ENCODE measurements around the gene GDPGP1.

Gene GDPGP1

DNA sequence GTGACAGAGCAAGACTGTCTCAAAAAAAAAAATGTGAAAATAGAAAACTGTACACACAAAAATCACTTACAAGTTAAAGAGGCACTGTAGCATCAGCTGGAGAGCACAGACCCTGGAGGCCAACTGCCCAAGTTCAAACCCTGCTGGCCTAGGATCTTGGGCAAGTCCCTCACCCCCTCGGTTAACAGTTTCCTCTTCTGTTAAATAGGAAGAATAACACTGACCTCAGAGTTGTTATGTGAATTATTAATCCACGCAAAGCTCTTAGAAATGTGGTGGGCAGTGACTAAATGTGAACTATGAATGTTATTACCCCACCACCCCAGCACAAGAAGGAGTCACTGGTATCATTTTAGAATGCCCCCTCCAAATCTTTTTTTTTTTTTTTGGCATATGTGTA lies 11.5 kb upstream of the GDPGP1 start:
- DNase-seq (ENCODE audit: low read depth in 1 of 2, low spot score in 1 of 2): no peak
- TF ChIP-seq JUND (IDR thresholded peaks at IDR 0.05; ENCODE audit: low read depth): no peak
- in situ Hi-C loops (cut with HindIII; ENCODE audit: low pct_unique_long_range_greater_than_20kb, low sequenced_read_pairs): no loop called here

GRCh38 chr15:90223441-90224165 lies 10.4 kb upstream of the GDPGP1 start:
- no peak for TF ChIP-seq JUND (IDR thresholded peaks at IDR 0.05; ENCODE audit: low read depth)
- peak in 1 of 2 experiments; percentile 0 for DNase-seq (ENCODE audit: low read depth in 1 of 2, low spot score in 1 of 2)
- in situ Hi-C loops (cut with HindIII; ENCODE audit: low pct_unique_long_range_greater_than_20kb, low sequenced_read_pairs): no loop called here

DNA sequence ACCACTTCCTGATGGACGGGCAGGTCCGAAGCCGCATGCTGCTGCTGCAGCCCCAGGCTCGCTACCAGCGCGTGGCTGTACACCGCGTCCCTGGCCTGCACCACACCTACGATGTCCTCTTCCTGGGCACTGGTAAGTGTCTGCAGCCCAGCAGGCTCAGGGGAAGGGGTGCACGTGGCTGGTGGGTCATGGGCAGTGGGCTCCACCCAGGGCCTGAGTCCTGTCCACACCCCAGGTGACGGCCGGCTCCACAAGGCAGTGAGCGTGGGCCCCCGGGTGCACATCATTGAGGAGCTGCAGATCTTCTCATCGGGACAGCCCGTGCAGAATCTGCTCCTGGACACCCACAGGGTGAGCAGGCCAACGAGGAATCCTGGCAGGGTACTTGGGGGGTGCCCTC lies 9.0 kb upstream of the GDPGP1 start:
- peak in 1 of 2 experiments; percentile 1 for DNase-seq (ENCODE audit: low read depth in 1 of 2, low spot score in 1 of 2)
- TF ChIP-seq JUND (IDR thresholded peaks at IDR 0.05; ENCODE audit: low read depth): no peak
- in situ Hi-C loops (cut with HindIII; ENCODE audit: low pct_unique_long_range_greater_than_20kb, low sequenced_read_pairs): no loop called here

DNA sequence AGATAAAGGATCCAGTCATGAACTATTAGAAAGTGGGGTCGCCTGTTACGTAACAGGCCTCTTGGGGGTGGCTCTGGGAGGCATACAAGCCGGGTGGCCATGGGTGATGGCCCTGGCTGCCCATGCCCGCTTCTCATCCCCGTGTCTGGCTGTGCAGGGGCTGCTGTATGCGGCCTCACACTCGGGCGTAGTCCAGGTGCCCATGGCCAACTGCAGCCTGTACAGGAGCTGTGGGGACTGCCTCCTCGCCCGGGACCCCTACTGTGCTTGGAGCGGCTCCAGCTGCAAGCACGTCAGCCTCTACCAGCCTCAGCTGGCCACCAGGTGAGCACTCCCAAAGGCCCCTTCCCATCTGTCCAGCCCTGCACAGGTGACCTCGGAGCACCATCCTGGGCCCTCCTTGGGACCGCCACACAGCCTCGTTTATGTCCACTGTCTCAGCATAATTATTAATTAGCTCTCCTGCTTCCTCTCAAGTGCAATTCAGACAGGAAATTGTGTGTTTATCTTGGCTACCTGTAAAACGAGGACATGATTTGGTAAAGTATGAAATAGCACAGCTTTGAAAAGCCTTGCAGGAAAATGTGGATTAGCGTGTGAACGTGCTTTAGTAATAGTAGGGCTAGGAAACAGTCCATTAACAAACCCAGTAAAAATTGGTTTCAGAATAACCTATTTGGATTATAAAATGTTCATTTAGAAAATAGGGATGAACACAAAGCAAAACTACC lies 8.3 kb upstream of the GDPGP1 start:
- TF ChIP-seq JUND (IDR thresholded peaks at IDR 0.05; ENCODE audit: low read depth): no peak
- DNase-seq (ENCODE audit: low read depth in 1 of 2, low spot score in 1 of 2): peak in 1 of 2 experiments; percentile 0
- in situ Hi-C loops (cut with HindIII; ENCODE audit: low pct_unique_long_range_greater_than_20kb, low sequenced_read_pairs): no loop called here

GRCh38 chr15:90227336-90227735 lies 6.7 kb upstream of the GDPGP1 start:
- in situ Hi-C loops (cut with HindIII; ENCODE audit: low pct_unique_long_range_greater_than_20kb, low sequenced_read_pairs): no loop called here
- DNase-seq (ENCODE audit: low read depth in 1 of 2, low spot score in 1 of 2): no peak
- TF ChIP-seq JUND (IDR thresholded peaks at IDR 0.05; ENCODE audit: low read depth): no peak

DNA sequence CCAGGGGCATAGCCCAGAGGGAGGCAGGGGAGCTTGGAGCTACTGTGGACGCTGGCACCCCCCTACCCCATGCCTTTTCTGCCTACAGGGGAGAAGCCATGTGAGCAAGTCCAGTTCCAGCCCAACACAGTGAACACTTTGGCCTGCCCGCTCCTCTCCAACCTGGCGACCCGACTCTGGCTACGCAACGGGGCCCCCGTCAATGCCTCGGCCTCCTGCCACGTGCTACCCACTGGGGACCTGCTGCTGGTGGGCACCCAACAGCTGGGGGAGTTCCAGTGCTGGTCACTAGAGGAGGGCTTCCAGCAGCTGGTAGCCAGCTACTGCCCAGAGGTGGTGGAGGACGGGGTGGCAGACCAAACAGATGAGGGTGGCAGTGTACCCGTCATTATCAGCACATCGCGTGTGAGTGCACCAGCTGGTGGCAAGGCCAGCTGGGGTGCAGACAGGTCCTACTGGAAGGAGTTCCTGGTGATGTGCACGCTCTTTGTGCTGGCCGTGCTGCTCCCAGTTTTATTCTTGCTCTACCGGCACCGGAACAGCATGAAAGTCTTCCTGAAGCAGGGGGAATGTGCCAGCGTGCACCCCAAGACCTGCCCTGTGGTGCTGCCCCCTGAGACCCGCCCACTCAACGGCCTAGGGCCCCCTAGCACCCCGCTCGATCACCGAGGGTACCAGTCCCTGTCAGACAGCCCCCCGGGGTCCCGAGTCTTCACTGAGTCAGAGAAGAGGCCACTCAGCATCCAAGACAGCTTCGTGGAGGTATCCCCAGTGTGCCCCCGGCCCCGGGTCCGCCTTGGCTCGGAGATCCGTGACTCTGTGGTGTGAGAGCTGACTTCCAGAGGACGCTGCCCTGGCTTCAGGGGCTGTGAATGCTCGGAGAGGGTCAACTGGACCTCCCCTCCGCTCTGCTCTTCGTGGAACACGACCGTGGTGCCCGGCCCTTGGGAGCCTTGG lies 5.9 kb upstream of the GDPGP1 start:
- in situ Hi-C loops (cut with HindIII; ENCODE audit: low pct_unique_long_range_greater_than_20kb, low sequenced_read_pairs): no loop called here
- no peak for TF ChIP-seq JUND (IDR thresholded peaks at IDR 0.05; ENCODE audit: low read depth)
- DNase-seq (ENCODE audit: low read depth in 1 of 2, low spot score in 1 of 2): peak in 1 of 2 experiments; percentile 2

DNA sequence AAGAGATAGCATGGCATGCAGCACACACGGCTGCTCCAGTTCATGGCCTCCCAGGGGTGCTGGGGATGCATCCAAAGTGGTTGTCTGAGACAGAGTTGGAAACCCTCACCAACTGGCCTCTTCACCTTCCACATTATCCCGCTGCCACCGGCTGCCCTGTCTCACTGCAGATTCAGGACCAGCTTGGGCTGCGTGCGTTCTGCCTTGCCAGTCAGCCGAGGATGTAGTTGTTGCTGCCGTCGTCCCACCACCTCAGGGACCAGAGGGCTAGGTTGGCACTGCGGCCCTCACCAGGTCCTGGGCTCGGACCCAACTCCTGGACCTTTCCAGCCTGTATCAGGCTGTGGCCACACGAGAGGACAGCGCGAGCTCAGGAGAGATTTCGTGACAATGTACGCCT lies 5.0 kb upstream of the GDPGP1 start:
- in situ Hi-C loops (cut with HindIII; ENCODE audit: low pct_unique_long_range_greater_than_20kb, low sequenced_read_pairs): no loop called here
- DNase-seq (ENCODE audit: low read depth in 1 of 2, low spot score in 1 of 2): no peak
- no peak for TF ChIP-seq JUND (IDR thresholded peaks at IDR 0.05; ENCODE audit: low read depth)

DNA sequence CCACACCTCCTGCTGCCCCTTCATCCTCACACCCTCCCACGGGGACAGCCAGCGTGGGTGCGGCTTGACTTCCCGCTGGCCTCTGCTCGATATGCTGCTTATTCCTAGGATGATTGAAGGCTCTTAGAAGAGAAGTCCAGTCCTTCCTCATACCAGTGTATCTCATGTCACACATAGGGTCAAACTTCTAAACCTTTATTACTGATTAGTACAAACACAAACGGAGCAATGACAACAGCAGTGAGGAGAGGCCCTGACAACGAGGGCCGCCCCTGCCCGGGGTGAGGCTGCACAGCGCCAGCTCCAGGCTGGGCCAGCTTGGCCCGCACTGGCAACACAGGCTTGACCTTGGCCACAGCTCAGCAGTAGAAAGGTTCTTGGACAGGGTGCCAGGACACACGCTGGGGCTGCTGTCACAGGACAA lies 3.9 kb upstream of the GDPGP1 start:
- no peak for TF ChIP-seq JUND (IDR thresholded peaks at IDR 0.05; ENCODE audit: low read depth)
- in situ Hi-C loops (cut with HindIII; ENCODE audit: low pct_unique_long_range_greater_than_20kb, low sequenced_read_pairs): no loop called here
- no peak for DNase-seq (ENCODE audit: low read depth in 1 of 2, low spot score in 1 of 2)

- in situ Hi-C loops (cut with HindIII; ENCODE audit: low pct_unique_long_range_greater_than_20kb, low sequenced_read_pairs): no loop called here
- DNase-seq (ENCODE audit: low read depth in 1 of 2, low spot score in 1 of 2): no peak
- TF ChIP-seq JUND (IDR thresholded peaks at IDR 0.05; ENCODE audit: low read depth): no peak
Observed at GRCh38 chr15:90230610-90231009, 3.4 kb upstream of the GDPGP1 start.

- DNase-seq (ENCODE audit: low read depth in 1 of 2, low spot score in 1 of 2): peak; percentile 59 to 84
- in situ Hi-C loops (cut with HindIII; ENCODE audit: low pct_unique_long_range_greater_than_20kb, low sequenced_read_pairs): no loop called here
- TF ChIP-seq JUND (IDR thresholded peaks at IDR 0.05; ENCODE audit: low read depth): no peak
Observed at GRCh38 chr15:90231028-90232017, 2.7 kb upstream of the GDPGP1 start.

DNA sequence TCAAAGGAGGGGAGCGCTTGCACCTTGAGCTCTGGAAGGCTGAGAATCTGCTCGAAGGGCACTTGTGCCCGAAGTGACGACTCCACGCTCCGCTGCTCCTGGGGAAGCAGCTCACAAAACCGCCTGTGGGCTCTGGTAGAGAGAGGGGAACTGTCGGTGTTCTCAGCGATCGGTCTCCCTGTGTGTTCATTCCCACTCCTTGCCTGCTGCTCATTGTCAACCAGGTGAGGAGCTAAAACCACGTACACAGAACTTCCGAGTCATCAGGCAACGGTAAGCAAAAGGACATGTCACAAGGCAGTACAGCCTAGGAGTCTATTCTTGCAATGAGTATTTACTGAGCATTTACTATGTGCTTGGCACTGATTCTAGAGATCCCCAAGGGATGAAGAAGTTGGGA lies 1.8 kb upstream of the GDPGP1 start:
- no peak for TF ChIP-seq JUND (IDR thresholded peaks at IDR 0.05; ENCODE audit: low read depth)
- peak in 1 of 2 experiments; percentile 44 for DNase-seq (ENCODE audit: low read depth in 1 of 2, low spot score in 1 of 2)
- in situ Hi-C loops (cut with HindIII; ENCODE audit: low pct_unique_long_range_greater_than_20kb, low sequenced_read_pairs): no loop called here

All from T47D (cell line).